HG03571 (cell line): ENCODE measurements around the gene ELFN2.

Experiments used
- ATAC-seq: cut with Tn5 transposase; IDR thresholded peaks from one replicate; pipeline ENCODE4 v1.9.1; 2021; ENCODE audit not compliant: unreplicated experiment

The ELFN2 gene

GRCh38 chr22:37358917-37359316, 68.4 kb downstream of the ELFN2 start:
- no peak for ATAC-seq

GRCh38 chr22:37358386-37358785, 68.9 kb downstream of the ELFN2 start:
- ATAC-seq = no peak

GRCh38 chr22:37357446-37358075, 69.7 kb downstream of the ELFN2 start:
- no peak for ATAC-seq

DNA sequence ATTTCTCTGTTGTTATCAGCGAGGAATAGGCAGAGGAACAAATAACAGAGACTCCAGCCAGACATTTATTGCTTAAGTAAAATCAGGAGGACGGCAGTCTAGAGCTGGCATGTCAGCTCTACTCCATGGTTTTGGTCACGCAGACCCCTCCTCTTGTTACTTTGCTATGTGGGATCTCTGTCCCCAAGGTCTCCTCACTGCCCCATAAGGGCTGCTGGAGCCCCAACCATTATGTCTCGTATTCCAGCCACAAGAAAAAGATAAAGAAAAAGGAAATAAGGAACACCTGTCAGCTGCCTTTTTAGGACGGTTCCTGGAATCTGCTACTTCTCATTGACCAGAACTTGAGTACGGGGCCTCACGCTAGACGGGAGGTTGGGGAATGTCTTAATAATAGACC, 70.4 kb downstream of the ELFN2 start:
- ATAC-seq = no peak

DNA sequence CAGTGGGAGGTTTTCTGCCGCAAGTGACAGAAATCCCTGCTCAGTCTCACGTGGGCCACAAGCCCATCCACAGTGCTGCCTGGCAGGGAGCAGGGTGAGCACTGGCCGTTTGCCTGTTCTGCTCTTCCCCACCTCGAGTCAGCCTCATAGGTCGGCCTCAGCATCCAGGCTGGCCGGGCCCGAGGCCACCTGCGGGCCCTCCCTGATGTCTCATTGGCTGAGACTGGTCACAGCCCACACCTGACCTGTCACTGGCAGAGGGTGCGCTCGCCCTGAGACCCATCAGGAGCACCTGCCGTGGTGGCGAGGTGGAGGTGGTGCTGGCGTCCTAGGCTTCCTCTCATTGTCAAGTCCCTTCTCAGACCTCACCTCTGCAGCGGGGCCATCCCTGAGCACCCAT, 72.1 kb downstream of the ELFN2 start:
- no peak for ATAC-seq

DNA sequence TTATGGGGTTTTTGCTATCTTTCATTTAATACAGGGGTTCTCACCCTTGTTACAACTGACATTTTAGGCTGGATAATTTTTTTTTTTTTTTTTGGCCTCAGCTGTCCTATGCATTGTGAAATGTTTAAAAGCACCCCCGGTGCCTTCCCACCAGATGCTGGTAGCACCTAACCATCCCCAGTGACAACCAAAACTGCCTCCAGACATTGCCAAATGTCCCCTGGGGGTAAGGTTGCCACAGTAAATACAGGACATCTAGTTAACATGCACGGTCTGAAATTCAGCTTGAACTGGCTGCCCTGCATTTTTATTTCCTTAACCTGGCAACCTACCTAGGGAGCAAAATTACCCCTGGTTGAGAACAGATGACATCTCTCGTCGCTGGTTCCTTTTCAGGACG, 72.6 kb downstream of the ELFN2 start:
- ATAC-seq = no peak

- no peak for ATAC-seq
Observed at GRCh38 chr22:37354261-37354660, 73.0 kb downstream of the ELFN2 start.

DNA sequence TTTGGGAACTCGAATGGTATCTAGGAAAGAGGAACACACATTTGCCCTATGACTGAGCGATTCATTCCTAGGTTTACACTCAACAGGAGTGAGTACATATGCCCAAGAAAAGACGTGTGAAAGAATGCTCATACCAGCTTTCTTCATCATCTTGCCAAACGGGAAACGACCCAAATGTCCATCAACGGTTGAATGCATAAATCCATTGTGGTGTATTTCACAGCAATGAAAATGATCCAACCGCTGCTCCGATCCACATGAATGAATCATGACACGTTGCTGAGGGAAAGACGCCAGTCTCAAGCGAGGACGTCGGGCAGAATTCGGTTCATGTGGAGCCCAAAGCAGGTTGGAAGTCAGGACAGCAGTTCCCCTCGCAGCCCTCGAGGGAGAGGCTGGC, 73.4 kb downstream of the ELFN2 start:
- ATAC-seq = no peak

- ATAC-seq = no peak
Observed at GRCh38 chr22:37352481-37352880, 74.8 kb downstream of the ELFN2 start.

- ATAC-seq = no peak
Observed at GRCh38 chr22:37351232-37351631, 76.0 kb downstream of the ELFN2 start.

GRCh38 chr22:37349043-37349814, 78.0 kb downstream of the ELFN2 start:
- ATAC-seq = no peak

DNA sequence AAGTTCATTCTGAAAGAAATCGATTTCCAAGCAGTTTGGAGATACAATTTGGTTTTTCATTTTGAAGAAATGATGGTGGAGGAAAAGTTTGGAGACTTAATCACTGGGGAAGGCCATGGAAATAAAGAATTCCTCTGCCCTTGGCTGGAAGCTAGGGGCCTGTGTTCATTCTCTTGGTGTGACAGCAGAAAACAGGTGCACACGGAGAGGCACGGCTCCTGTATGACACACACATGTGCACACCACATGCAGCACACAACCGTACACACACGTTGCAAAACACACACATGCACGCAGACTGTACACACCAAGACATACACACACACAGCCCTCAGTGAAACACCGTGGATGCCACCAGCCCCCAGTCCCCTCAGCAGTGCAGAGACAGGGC, 80.8 kb downstream of the ELFN2 start:
- no peak for ATAC-seq

GRCh38 chr22:37345863-37346504, 81.3 kb downstream of the ELFN2 start:
- ATAC-seq = no peak

DNA sequence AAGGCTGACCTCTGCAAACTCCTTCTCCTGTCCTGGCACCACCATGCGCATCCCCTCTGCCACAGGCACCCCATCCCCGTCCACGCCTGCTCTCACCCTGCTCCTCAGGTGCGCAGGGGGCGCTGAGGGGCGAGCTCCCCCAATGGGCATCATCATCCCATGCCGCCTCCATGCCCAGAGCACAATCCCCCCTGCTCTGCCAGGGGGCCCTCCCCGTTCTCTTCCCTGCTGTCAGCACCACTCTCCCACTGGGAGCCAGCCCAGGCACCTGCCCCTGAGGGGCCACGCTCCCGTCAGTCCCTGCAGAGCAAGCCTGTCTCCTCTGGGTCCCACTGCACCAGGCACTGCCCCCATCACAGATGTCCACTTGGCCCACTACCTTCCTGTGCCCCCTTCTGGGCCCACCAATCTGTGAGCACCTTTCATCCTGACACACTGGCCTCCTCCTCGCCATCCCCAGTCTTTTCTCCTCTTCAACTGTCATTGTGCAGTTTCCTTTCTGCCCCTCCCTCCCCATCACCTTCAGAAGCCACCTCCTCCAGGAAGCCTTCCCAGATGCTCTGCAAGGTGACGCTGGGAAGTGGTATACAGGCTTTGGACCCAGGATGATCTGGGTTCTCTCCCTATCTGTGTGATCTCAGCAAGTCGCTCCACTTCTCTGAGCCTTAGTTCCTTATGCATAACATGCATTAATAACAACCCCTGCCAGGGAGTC, 82.4 kb downstream of the ELFN2 start:
- no peak for ATAC-seq

- ATAC-seq = no peak
Observed at GRCh38 chr22:37343863-37344734, 83.2 kb downstream of the ELFN2 start.

- ATAC-seq = no peak
Observed at GRCh38 chr22:37343348-37343747, 83.9 kb downstream of the ELFN2 start.

GRCh38 chr22:37342065-37342464, 85.2 kb downstream of the ELFN2 start:
- ATAC-seq = no peak

DNA sequence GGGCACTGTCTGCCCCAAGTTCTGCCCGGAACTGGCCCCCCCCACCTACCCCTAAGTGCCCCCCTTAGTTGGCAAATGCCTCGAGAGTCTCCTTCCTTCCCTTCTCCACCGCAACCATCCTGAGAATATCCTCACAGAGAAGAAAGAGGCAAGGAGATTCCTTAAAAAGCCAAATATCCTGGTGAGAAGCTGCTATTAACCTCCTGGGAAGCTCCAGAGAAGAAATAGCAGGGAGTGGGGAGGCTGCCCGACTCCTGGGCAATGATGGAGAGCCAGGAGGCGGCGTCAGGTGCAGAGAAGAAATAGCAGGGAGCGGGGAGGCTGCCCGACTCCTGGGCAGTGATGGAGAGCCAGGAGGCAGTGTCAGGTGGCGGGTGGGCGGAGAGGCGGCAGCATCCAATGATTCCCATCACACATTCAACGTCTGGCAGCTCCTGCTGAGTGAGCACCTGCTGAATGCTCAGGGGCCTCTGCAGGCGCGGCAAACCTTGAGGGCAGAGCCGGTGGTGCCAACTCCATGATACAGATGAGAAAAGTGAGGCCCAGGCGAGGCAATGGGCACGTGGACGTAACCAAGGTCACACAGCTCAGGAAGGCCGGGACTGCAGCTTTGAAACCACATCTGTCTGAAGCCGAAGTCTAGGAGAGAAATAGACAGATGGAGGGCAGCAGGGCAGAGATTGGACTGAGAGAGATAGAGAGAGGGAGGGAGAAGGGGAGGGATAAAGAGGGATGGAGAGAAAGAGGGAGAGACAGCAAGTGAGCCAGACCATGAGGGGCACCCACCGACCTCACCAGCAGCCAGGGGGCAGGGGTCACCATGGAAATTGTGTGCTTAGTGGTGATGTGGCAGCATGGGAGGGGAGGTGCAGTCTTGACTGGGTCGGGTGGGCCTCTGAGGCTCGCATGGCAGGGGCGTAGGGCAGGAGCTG, 86.7 kb downstream of the ELFN2 start:
- no peak for ATAC-seq

DNA sequence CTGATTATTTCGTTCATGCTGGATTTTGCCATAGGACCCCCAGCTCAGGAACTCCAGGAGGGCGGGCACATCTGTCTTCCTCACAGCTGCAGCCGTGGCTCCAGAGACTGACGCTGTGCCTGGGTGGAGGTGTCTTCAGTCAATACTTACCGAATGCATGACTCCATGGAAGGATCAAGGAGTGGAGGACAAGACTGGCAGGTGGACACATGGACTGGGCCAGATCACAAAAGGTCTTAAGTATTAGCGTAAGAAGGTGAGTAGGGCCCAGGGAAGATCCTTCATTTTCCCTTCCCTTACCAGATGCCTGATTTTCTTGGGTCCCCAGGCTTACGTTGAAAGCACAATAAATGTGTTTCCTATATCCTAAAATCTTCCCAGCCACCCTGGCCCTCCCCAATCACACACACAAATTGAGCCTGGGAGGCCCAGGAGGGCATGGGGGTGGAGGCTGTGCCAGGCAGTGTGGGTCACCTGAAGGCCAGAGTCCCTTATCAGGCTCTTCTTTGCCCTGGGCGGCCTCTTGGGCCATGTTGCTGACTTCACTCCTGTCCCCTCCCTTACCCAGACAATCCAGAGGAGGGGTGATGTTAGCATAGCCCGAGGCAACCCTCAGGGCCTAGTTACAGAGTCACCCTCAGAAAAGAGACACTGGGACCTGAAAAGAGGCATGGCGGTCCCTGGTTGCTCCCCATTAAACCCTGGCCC, 88.6 kb downstream of the ELFN2 start:
- no peak for ATAC-seq
